Measurements from ENCODE around the gene ACAP2.

Gene ACAP2

GRCh38 chr3:195410546-195410945 lies 32.3 kb downstream of the ACAP2 start:
- no peak for DNase-seq (ENCODE audit: extremely low spot score)
- CTCF ChIA-PET: no interaction called here
- POLR2A ChIA-PET: no interaction called here
- no peak for TF ChIP-seq L3MBTL2 (conservative IDR thresholded peaks at IDR 0.05)
- no peak for TF ChIP-seq FOXK2 (IDR thresholded peaks at IDR 0.05)
- TF ChIP-seq BHLHE40 (IDR thresholded peaks at IDR 0.05; ENCODE audit: borderline replicate concordance): no peak
- TF ChIP-seq ZNF384 (IDR thresholded peaks at IDR 0.05): no peak

GRCh38 chr3:195407531-195408409 lies 35.0 kb downstream of the ACAP2 start:
- TF ChIP-seq CTBP1 (IDR thresholded peaks at IDR 0.05; ENCODE audit: borderline replicate concordance) (no peak), L3MBTL2 (conservative IDR thresholded peaks at IDR 0.05) (no peak), NFRKB (IDR thresholded peaks at IDR 0.05) (no peak), FOXA1 (IDR thresholded peaks at IDR 0.05) (no peak), SP1 (IDR thresholded peaks at IDR 0.05) (no peak), FOXK2 (IDR thresholded peaks at IDR 0.05) (no peak), FOXM1 (IDR thresholded peaks at IDR 0.05; ENCODE audit: borderline replicate concordance) (no peak), ZNF384 (IDR thresholded peaks at IDR 0.05) (no peak), ARNT (IDR thresholded peaks at IDR 0.05) (no peak), ELF4 (IDR thresholded peaks at IDR 0.05) (no peak), BHLHE40 (IDR thresholded peaks at IDR 0.05; ENCODE audit: borderline replicate concordance) (no peak)
- TF ChIP-seq, protein P1, sequence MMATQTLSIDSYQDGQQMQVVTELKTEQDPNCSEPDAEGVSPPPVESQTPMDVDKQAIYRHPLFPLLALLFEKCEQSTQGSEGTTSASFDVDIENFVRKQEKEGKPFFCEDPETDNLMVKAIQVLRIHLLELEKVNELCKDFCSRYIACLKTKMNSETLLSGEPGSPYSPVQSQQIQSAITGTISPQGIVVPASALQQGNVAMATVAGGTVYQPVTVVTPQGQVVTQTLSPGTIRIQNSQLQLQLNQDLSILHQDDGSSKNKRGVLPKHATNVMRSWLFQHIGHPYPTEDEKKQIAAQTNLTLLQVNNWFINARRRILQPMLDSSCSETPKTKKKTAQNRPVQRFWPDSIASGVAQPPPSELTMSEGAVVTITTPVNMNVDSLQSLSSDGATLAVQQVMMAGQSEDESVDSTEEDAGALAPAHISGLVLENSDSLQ (IDR thresholded peaks at IDR 0.05): no peak
- ChIA-PET POLR2A (no interaction called here), CTCF (no interaction called here)
- DNase-seq (ENCODE audit: extremely low spot score): no peak

- no peak for DNase-seq (ENCODE audit: extremely low spot score)
- TF ChIP-seq FOXK2 (IDR thresholded peaks at IDR 0.05) (no peak), SP1 (IDR thresholded peaks at IDR 0.05) (no peak), ARNT (IDR thresholded peaks at IDR 0.05) (no peak), SUZ12 (IDR thresholded peaks at IDR 0.05) (no peak), ZNF384 (IDR thresholded peaks at IDR 0.05) (no peak), FOXA1 (IDR thresholded peaks at IDR 0.05) (no peak), HDGF (IDR thresholded peaks at IDR 0.05; ENCODE audit: borderline replicate concordance) (no peak), BHLHE40 (IDR thresholded peaks at IDR 0.05; ENCODE audit: borderline replicate concordance) (no peak), CTBP1 (IDR thresholded peaks at IDR 0.05; ENCODE audit: borderline replicate concordance) (no peak), L3MBTL2 (conservative IDR thresholded peaks at IDR 0.05) (no peak)
- TF ChIP-seq, protein P1 (IDR thresholded peaks at IDR 0.05): no peak
- ChIA-PET POLR2A (no interaction called here), CTCF (no interaction called here)
Measured at GRCh38 chr3:195405651-195406050, 37.2 kb downstream of the ACAP2 start.

DNA sequence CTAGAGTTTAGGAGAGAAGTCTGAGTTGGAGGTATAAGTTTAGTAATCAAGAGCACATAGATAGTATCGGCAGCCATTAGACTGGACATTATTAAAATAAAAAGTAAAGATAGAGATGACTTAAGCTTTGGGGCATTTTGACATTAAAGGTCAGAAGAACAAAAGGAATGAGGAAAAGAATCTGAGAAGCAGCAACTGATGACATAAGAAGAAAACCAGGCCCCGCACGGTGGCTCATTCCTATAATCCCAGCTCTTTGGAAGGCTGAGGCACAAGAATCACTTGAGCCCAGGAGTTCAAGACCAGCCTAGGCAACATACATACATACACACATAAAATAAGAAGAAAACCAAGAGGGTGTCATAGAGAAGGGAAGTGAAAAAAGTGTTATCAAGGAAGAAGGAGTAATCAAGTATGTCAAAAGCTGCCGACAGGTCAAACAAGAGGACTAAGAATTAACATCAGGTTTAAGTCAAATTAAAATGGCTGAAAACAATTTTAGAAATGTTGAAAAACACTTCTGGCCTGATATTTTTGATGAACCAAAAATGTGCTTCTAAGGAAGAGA lies 38.9 kb downstream of the ACAP2 start:
- TF ChIP-seq CTBP1 (IDR thresholded peaks at IDR 0.05; ENCODE audit: borderline replicate concordance): no peak
- TF ChIP-seq NFRKB (IDR thresholded peaks at IDR 0.05): no peak
- TF ChIP-seq ZNF384 (IDR thresholded peaks at IDR 0.05): no peak
- no peak for TF ChIP-seq HDGF (IDR thresholded peaks at IDR 0.05; ENCODE audit: borderline replicate concordance)
- TF ChIP-seq, protein P1 (IDR thresholded peaks at IDR 0.05): no peak
- TF ChIP-seq FOXK2 (IDR thresholded peaks at IDR 0.05): no peak
- TF ChIP-seq FOXA1 (IDR thresholded peaks at IDR 0.05): no peak
- no peak for TF ChIP-seq LEF1 (IDR thresholded peaks at IDR 0.05; ENCODE audit: borderline replicate concordance)
- TF ChIP-seq L3MBTL2 (conservative IDR thresholded peaks at IDR 0.05): no peak
- TF ChIP-seq SUZ12 (IDR thresholded peaks at IDR 0.05): no peak
- no peak for TF ChIP-seq TARDBP (IDR thresholded peaks at IDR 0.05)
- no peak for TF ChIP-seq BHLHE40 (IDR thresholded peaks at IDR 0.05; ENCODE audit: borderline replicate concordance)
- TF ChIP-seq ELF4 (IDR thresholded peaks at IDR 0.05): no peak
- TF ChIP-seq SP1 (IDR thresholded peaks at IDR 0.05): no peak
- no peak for TF ChIP-seq FOXM1 (IDR thresholded peaks at IDR 0.05; ENCODE audit: borderline replicate concordance)
- TF ChIP-seq ARNT (IDR thresholded peaks at IDR 0.05): no peak
- ChIA-PET CTCF (no interaction called here), POLR2A (no interaction called here)
- no peak for DNase-seq (ENCODE audit: extremely low spot score)

DNA sequence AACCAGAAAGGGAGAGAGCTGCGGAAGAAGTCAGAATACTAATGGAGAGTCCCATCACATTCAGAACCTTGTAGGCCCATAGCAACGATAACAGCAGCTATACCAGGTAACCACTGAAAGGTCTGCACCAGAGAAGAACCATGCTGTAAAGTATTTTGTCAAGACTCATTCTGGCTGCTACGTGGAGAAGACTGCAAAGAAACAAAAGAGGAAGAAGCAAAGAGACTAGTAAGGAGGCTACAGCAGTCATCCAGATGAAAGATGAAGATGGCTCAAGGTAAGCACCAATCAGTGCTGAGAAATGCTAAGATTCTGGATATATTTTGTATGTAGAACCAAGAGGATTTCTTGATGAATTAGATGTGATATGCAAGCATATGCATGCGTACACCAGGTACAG lies 39.6 kb downstream of the ACAP2 start:
- TF ChIP-seq CTBP1 (IDR thresholded peaks at IDR 0.05; ENCODE audit: borderline replicate concordance) (no peak), FOXA1 (IDR thresholded peaks at IDR 0.05) (no peak), NFRKB (IDR thresholded peaks at IDR 0.05) (no peak), TARDBP (IDR thresholded peaks at IDR 0.05) (no peak), LEF1 (IDR thresholded peaks at IDR 0.05; ENCODE audit: borderline replicate concordance) (no peak), ZNF384 (IDR thresholded peaks at IDR 0.05) (no peak), HDGF (IDR thresholded peaks at IDR 0.05; ENCODE audit: borderline replicate concordance) (no peak), BHLHE40 (IDR thresholded peaks at IDR 0.05; ENCODE audit: borderline replicate concordance) (no peak), SP1 (IDR thresholded peaks at IDR 0.05) (no peak), ARNT (IDR thresholded peaks at IDR 0.05) (no peak), L3MBTL2 (conservative IDR thresholded peaks at IDR 0.05) (no peak), SUZ12 (IDR thresholded peaks at IDR 0.05) (no peak)
- TF ChIP-seq, protein P1 (IDR thresholded peaks at IDR 0.05): no peak
- DNase-seq (ENCODE audit: extremely low spot score): no peak
- ChIA-PET CTCF (no interaction called here), POLR2A (no interaction called here)

Measured in HEK293T (cell line).